Tibial nerve (tissue), 4 donors: ENCODE data around the gene NOTCH2. TPM values are rescaled to one million over a fixed set of nuclear protein-coding genes. Genes with fewer than 3 reads are reported as not detected.

Experiments used
- DNase-seq, 2 donors: peaks; one replicate each; pipeline ENCODE4 v3.0.0-alpha.2; 2019; ENCODE audit warnings: low spot score in 2 of 2
- H3K27ac ChIP-seq, 4 donors: fragments of 200-600 bp; sonication (generic) in 3 of 4; one replicate each; pipeline ENCODE4 v1.5.1; 2017 to 2019; ENCODE audit warnings: mild to moderate bottlenecking in 1 of 4
- H3K27me3 ChIP-seq, 2 donors: fragments of 200-600 bp; sonication (generic) in 1 of 2; one replicate each; pipeline versions ENCODE4 v1.5.1 to v1.6.0; 2017 to 2019
- H3K36me3 ChIP-seq, 3 donors: fragments of 200-600 bp; sonication (generic); one replicate each; pipeline ENCODE4 v1.5.1; 2018 to 2019
- H3K4me1 ChIP-seq, 4 donors: fragments of 200-600 bp; sonication (generic) in 3 of 4; one replicate each; pipeline ENCODE4 v1.5.1; 2017 to 2019
- H3K4me3 ChIP-seq, 4 donors: fragments of 200-600 bp; sonication (generic) in 3 of 4; one replicate each; pipeline ENCODE4 v1.5.1; 2017 to 2019; ENCODE audit warnings: mild to moderate bottlenecking in 1 of 4, moderate library complexity in 1 of 4
- H3K9me3 ChIP-seq, 4 donors: fragments of 200-600 bp; sonication (generic) in 3 of 4; one replicate each; pipeline ENCODE4 v1.5.1; 2017 to 2019
- EP300 ChIP-seq, 2 donors: sonication (generic); formaldehyde crosslinking; IDR thresholded peaks; one replicate each; pipeline ENCODE4 v1.6.1; 2017; ENCODE audit warnings: antibody characterized with exemption in 2 of 2, mild to moderate bottlenecking in 1 of 2
- POLR2A ChIP-seq, 2 donors: fragments of 450-650 bp; IDR thresholded peaks; one replicate each; pipeline ENCODE4 v1.6.1; 2017; ENCODE audit warnings: antibody characterized with exemption in 2 of 2, mild to moderate bottlenecking in 2 of 2, moderate library complexity in 2 of 2
- WGBS, 2 donors: methylation state at CpG; one replicate each; pipeline ENCODE4 v1.1.5; 2018; 5-methylcytosine and 5-hydroxymethylcytosine counted together
- total RNA-seq, 4 donors: library from RNA; depleted of rRNA; stranded (reverse); fragments of >200 nt; gene quantifications; one replicate each; pipeline ENCODE4 v1.1.0, GENCODE V29; 2016
- TF ChIP-seq, protein P1 (sequence below), 5 experiments: fragments of 200-600 bp in 3 of 5; fragments of 450-650 bp in 2 of 5; sonication (generic) in 3 of 5; IDR thresholded peaks; one replicate each; pipeline ENCODE4 v1.5.1; 2016 to 2019; ENCODE audit warnings: antibody characterized with exemption in 5 of 5, mild to moderate bottlenecking in 3 of 5, moderate library complexity in 2 of 5

NOTCH2 gene
- total RNA-seq, 4 donors from 2014 or later, result 86.7 to 110 (median 106) TPM

DNA sequence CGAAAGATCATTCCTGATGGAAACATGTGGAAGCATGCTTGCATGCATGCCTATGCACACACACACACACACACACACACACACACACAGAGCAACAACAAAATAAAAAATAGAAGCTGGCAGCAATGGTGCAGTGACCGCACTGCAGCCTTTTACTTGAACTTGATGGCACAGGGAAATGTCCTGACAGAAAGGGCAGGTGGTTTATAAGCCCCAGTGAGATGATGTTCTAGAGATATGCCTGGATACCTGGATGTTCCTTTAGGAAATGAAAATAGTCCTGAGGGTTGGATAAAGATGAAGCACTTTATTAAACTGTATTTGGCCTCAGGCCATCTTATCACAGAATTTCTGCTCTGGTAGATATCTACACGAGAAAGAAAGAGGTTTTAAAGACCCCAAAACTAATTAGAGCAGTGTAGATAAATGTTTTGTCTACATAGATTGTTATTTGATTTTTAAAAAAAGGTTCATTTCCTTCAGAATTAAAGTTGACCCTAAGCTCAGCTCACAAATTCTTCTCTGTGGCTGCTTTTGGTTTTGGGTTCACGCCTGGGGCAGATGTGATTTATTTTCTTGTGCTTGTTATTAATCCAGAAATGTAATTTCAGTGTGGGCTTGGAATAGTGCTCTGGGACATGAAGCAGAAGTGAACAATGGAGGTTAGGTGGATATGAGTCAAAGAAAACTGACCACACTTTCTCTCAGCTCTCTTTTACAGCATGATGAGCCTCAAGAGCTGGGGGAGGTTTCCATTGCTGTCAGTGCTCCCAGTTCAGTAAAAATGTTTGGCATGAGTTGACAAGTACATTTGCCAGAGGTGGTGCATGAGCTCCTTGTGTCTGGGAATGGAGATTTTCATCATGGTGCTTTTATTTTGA lies 196.1 kb downstream of the NOTCH2 start:
- peak in 1 of 2 donors; percentile 53 for DNase-seq
- H3K27me3 ChIP-seq, result no peaks in the 10 kb centered on the region
- H3K36me3 ChIP-seq, result no peaks in the 10 kb centered on the region
- H3K9me3 ChIP-seq, result no peaks in the 10 kb centered on the region
- peak overlapping the region in 1 of 4 donors; percentile 28 for H3K27ac ChIP-seq
- peak in 1 of 2 donors; percentile 27 for TF ChIP-seq EP300 (IDR thresholded peaks at IDR 0.05)
- TF ChIP-seq, protein P1, sequence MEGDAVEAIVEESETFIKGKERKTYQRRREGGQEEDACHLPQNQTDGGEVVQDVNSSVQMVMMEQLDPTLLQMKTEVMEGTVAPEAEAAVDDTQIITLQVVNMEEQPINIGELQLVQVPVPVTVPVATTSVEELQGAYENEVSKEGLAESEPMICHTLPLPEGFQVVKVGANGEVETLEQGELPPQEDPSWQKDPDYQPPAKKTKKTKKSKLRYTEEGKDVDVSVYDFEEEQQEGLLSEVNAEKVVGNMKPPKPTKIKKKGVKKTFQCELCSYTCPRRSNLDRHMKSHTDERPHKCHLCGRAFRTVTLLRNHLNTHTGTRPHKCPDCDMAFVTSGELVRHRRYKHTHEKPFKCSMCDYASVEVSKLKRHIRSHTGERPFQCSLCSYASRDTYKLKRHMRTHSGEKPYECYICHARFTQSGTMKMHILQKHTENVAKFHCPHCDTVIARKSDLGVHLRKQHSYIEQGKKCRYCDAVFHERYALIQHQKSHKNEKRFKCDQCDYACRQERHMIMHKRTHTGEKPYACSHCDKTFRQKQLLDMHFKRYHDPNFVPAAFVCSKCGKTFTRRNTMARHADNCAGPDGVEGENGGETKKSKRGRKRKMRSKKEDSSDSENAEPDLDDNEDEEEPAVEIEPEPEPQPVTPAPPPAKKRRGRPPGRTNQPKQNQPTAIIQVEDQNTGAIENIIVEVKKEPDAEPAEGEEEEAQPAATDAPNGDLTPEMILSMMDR (IDR thresholded peaks at IDR 0.05), result no peak
- 54 to 62% methylated on average over 4 of the region's 4 CpGs for WGBS, 2 donors
- H3K4me3 ChIP-seq, result no peak overlapping the region
- H3K4me1 ChIP-seq, result peaks cover 0 to 26% (median 0%) of the 10 kb centered on the region in 4 donors

DNA sequence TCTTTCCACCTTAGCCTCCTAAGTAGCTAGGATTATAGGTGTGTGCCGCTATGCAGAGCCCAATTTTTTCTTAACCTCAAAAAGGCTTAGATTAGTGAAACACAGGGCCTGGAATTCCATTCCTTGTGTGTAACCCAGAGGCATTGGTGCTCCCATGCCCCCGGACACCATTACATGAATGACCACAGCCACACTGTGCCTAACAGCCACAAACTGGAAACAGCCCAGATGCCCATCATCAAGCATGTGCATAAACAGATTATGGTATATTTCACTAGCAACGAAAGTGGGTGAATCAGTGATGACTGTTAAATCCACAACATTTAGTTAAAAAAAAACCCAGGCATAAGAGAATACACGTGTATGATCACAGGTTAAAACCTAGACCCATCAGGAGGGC lies 197.6 kb downstream of the NOTCH2 start:
- TF ChIP-seq POLR2A (IDR thresholded peaks at IDR 0.05), result no peak
- TF ChIP-seq EP300 (IDR thresholded peaks at IDR 0.05), result no peak
- TF ChIP-seq, protein P1 (IDR thresholded peaks at IDR 0.05), result no peak
- WGBS, 2 donors, result 83 to 90% methylated on average over 4 of the region's 4 CpGs
- no peaks in the 10 kb centered on the region for H3K9me3 ChIP-seq
- no peaks in the 10 kb centered on the region for H3K36me3 ChIP-seq
- no peak for DNase-seq
- peaks cover 0 to 26% (median 0%) of the 10 kb centered on the region in 4 donors for H3K4me1 ChIP-seq
- H3K4me3 ChIP-seq, result no peak overlapping the region
- no peak overlapping the region for H3K27ac ChIP-seq
- no peaks in the 10 kb centered on the region for H3K27me3 ChIP-seq

DNA sequence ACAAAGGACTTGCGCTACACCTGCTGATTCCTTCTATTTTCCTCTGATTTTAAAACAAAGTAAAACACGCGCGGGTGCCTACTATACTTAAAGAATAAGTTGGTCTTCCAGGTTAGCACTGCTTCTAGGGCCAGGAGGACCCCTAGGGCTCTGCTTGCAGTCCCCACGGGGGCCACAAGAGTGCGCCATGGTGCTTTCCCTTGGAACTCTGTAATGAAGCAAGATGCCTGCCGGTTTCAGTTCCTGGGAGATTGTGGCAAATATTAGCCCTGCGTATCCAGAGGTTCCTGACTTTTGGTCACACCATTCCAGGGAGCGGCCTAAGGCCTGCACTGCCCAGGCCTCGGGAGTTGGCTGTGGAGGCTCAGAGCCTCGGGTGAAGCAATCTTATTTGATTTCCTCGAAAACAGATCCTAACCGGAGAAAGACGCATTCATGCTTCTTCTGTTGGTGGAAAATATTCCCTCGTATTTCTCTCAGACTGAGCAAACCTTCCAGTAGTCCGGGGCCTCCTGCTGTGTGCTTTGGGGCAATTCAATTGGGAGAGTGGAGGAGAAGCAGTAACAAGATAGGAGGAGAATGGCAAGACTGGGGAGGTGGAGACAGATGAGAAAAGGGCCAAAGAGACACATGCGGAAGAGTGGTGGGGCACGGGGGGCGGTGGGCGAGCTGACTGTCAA lies 198.4 kb downstream of the NOTCH2 start:
- WGBS, 2 donors, result 42 to 49% methylated on average over 18 to 20 of the region's 20 CpGs
- no peak overlapping the region for H3K27ac ChIP-seq
- no peaks in the 10 kb centered on the region for H3K27me3 ChIP-seq
- TF ChIP-seq EP300 (IDR thresholded peaks at IDR 0.05), result peak in 1 of 2 donors; percentile 43
- TF ChIP-seq, protein P1 (IDR thresholded peaks at IDR 0.05), result peak; percentile 87 to 96 (median 89)
- TF ChIP-seq POLR2A (IDR thresholded peaks at IDR 0.05), result no peak
- H3K4me3 ChIP-seq, result peak overlapping the region in 1 of 4 donors; percentile 31
- H3K9me3 ChIP-seq, result no peaks in the 10 kb centered on the region
- peak; percentile 65 to 87 for DNase-seq
- H3K36me3 ChIP-seq, result no peaks in the 10 kb centered on the region
- peaks cover 0 to 26% (median 0%) of the 10 kb centered on the region in 4 donors for H3K4me1 ChIP-seq

DNA sequence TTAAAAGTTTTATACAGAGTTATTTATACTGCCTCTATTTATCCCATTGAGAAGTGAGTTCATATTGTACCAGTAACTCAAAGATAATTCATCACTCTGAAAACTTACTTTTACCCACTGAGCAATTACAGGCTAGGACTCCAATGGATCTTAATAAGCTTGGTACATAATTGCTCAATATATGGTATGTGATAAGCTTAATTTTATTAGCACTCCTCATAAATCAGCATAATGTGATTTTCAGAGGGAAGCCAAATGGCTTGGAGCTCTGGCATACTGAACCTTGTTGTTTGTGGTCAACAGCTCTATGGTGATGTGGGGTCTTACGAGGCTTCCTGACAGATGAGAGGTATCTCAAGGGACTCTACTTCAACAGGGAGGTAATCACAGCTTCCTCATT lies 199.5 kb downstream of the NOTCH2 start:
- H3K36me3 ChIP-seq, result no peaks in the 10 kb centered on the region
- H3K4me3 ChIP-seq, result no peak overlapping the region
- no peak overlapping the region for H3K27ac ChIP-seq
- no peaks in the 10 kb centered on the region for H3K27me3 ChIP-seq
- no peak for DNase-seq
- TF ChIP-seq EP300 (IDR thresholded peaks at IDR 0.05) (no peak), POLR2A (IDR thresholded peaks at IDR 0.05) (no peak)
- TF ChIP-seq, protein P1 (IDR thresholded peaks at IDR 0.05), result no peak
- 65 to 88% methylated on average over 1 of the region's 1 CpG for WGBS, 2 donors
- peaks cover 0 to 26% (median 0%) of the 10 kb centered on the region in 4 donors for H3K4me1 ChIP-seq
- no peaks in the 10 kb centered on the region for H3K9me3 ChIP-seq

DNA sequence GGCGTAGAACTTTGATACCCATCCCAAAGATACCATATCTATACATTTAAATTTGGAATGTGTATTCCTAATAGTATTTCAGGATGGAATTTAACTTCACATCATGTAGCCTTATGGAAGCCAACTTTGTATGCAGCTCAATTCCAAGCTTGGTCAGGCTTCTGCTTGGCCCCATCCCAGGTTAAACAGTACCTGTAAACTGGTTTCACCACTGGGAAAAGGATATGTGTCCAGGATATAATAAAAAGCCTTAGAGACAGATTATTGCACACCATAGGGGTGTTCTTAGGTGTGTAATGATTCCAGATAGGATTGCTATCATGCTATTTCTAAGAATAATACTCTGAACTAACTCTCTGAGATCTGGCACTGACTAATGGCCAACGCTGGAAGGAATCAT lies 201.3 kb downstream of the NOTCH2 start:
- H3K27ac ChIP-seq, result no peak overlapping the region
- H3K36me3 ChIP-seq, result no peaks in the 10 kb centered on the region
- no peaks in the 10 kb centered on the region for H3K9me3 ChIP-seq
- no peak for DNase-seq
- H3K27me3 ChIP-seq, result no peaks in the 10 kb centered on the region
- TF ChIP-seq, protein P1 (IDR thresholded peaks at IDR 0.05), result no peak
- TF ChIP-seq POLR2A (IDR thresholded peaks at IDR 0.05) (no peak), EP300 (IDR thresholded peaks at IDR 0.05) (no peak)
- H3K4me3 ChIP-seq, result no peak overlapping the region
- 60 to 73% methylated on average over 2 of the region's 2 CpGs for WGBS, 2 donors
- peaks cover 0 to 17% (median 0%) of the 10 kb centered on the region in 4 donors for H3K4me1 ChIP-seq
